Stimulated activated CD4-positive, alpha-beta T cell treated with anti-CD3 and anti-CD28 coated beads, Interleukin-1b, Interleukin-23, amount 100 ng/mL, for 1 hour (primary cell): ENCODE measurements around the gene MRPL9.
"Not testable (repeated sequence)": the region's sequence is repeated elsewhere in the genome, so short reads cannot be mapped to it uniquely, and the experiment has no call there.

Source experiments
- DNase-seq, 2 donors: peaks; one replicate each; pipeline ENCODE4 v3.0.0-alpha.2; 2020; ENCODE audit warnings: low read depth in 2 of 2

The MRPL9 gene

GRCh38 chr1:151783796-151784195, 20.5 kb upstream of the MRPL9 start:
- DNase-seq: no peak

GRCh38 chr1:151782741-151783140, 19.4 kb upstream of the MRPL9 start:
- no peak for DNase-seq

- DNase-seq: not testable (repeated sequence)
Observed at GRCh38 chr1:151782026-151782425, 18.7 kb upstream of the MRPL9 start.

- DNase-seq: not testable (repeated sequence)
Observed at GRCh38 chr1:151780736-151781135, 17.4 kb upstream of the MRPL9 start.

GRCh38 chr1:151779852-151780251, 16.6 kb upstream of the MRPL9 start:
- DNase-seq: no peak

- DNase-seq: no peak
Observed at GRCh38 chr1:151777317-151777716, 14.0 kb upstream of the MRPL9 start.

GRCh38 chr1:151776665-151777062, 13.4 kb upstream of the MRPL9 start:
- no peak for DNase-seq

- no peak for DNase-seq
Observed at GRCh38 chr1:151775894-151776664, 12.8 kb upstream of the MRPL9 start.

- DNase-seq: no peak
Observed at GRCh38 chr1:151774256-151774922, 11.1 kb upstream of the MRPL9 start.

- no peak for DNase-seq
Observed at GRCh38 chr1:151773702-151774101, 10.4 kb upstream of the MRPL9 start.

GRCh38 chr1:151769270-151769669, 6.0 kb upstream of the MRPL9 start:
- not testable (repeated sequence) for DNase-seq

GRCh38 chr1:151768351-151769066, 5.2 kb upstream of the MRPL9 start:
- not testable (repeated sequence) for DNase-seq

GRCh38 chr1:151763990-151764389, 694 bp upstream of the MRPL9 start:
- no peak for DNase-seq

GRCh38 chr1:151760597-151761385, 2.5 kb downstream of the MRPL9 start:
- no peak for DNase-seq

GRCh38 chr1:151759241-151759640, 4.1 kb downstream of the MRPL9 start:
- no peak for DNase-seq

- no peak for DNase-seq
Observed at GRCh38 chr1:151756291-151756690, 7.0 kb downstream of the MRPL9 start.

- DNase-seq: no peak
Observed at GRCh38 chr1:151741516-151741915, 21.8 kb downstream of the MRPL9 start.

GRCh38 chr1:151739590-151740355, 23.5 kb downstream of the MRPL9 start:
- DNase-seq: no peak

GRCh38 chr1:151737479-151737878, 25.8 kb downstream of the MRPL9 start:
- no peak for DNase-seq

GRCh38 chr1:151737026-151737425, 26.3 kb downstream of the MRPL9 start:
- no peak for DNase-seq

- DNase-seq: not testable (repeated sequence)
Observed at GRCh38 chr1:151733995-151734394, 29.3 kb downstream of the MRPL9 start.
